Activated naive CD4-positive, alpha-beta T cell treated with anti-CD3 and anti-CD28 coated beads for 36 hours (primary cell): ENCODE measurements around the gene CD48. TPM values are rescaled to one million over a fixed set of nuclear protein-coding genes. Genes with fewer than 3 reads are reported as not detected.
"Not testable (repeated sequence)": the region's sequence is repeated elsewhere in the genome, so short reads cannot be mapped to it uniquely, and the experiment has no call there.

Experiments used
- CTCF ChIA-PET: fragments of 350-600 bp; sonication (Branson Sonifier 250); formaldehyde crosslinking; loops from one replicate; lab custom pipeline; 2021; ENCODE audit warnings: antibody characterized with exemption; lab: Charles Lee
- DNase-seq: peaks from one replicate; pipeline ENCODE4 v3.0.0-alpha.2; 2020
- H3K27ac Mint-ChIP-seq: one replicate; pipeline ENCODE4 v1.8.0; 2021; ENCODE audit warnings: mild to moderate bottlenecking, mixed read lengths
- H3K27me3 Mint-ChIP-seq: one replicate; pipeline ENCODE4 v1.8.0; 2021; ENCODE audit warnings: low read depth, mixed read lengths
- H3K36me3 Mint-ChIP-seq: one replicate; pipeline ENCODE4 v1.8.0; 2021; ENCODE audit warnings: low read depth, mixed read lengths
- H3K4me1 Mint-ChIP-seq: one replicate; pipeline ENCODE4 v1.8.0; 2021; ENCODE audit warnings: low read depth, mixed read lengths
- H3K4me3 Mint-ChIP-seq: one replicate; pipeline ENCODE4 v1.8.0; 2021; ENCODE audit warnings: mild to moderate bottlenecking, moderate library complexity, mixed read lengths
- H3K9me3 Mint-ChIP-seq: one replicate; pipeline ENCODE4 v1.8.0; 2021; ENCODE audit warnings: mixed read lengths
- intact Hi-C: fragments of 100-400 bp; cut with micrococcal nuclease; formaldehyde crosslinking; loops from one replicate; pipeline ENCODE4 v1.15.1; 2023
- total RNA-seq, 2 experiments: library from RNA; stranded (reverse); gene quantifications; one replicate each; pipeline ENCODE4 v1.2.3, GENCODE V29; 2021

CD48 gene
- total RNA-seq, 2 experiments from 2014 or later, result 338 to 340 TPM

DNA sequence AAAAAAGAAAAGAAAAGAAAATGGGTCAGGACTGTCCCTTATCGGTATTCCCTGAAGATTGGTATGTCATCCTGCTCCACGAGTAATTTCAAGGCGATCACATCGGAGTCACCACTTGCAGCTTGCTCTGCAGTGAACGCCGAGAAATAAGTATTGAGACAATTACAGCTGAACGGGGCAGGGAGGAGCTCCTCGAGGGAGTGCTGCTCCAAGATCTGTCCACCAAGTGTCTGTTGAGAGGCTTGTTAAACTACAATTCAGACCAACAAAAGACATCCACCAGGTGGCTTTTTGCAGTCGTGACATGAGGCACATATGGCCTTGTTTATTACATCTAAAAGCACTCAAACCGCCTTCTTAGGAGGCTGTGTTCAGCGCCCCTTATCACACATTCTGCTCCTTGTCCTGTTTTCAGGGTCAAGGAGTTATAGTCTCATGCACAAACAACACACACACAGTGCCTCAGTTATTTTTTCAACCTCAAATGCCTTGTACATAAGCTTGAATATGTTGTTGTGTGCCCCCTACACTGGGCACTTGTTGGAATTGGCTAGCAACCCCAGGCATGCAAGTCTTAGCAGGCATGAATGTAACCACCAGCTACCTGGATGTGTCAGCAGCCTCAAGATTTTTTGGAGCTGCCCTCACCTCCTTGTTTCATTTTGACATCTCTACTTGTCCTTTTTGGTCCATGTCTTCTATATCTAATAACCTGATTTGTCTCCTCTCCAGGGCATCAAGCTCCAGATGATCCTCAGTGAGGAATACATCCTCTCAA is 13.0 kb upstream of the CD48 start:
- Mint-ChIP-seq H3K9me3 (no peaks in the 10 kb centered on the region), H3K27me3 (no peaks in the 10 kb centered on the region), H3K4me3 (no peak overlapping the region), H3K4me1 (peaks cover 43% of the 10 kb centered on the region), H3K36me3 (no peaks in the 10 kb centered on the region), H3K27ac (no peak overlapping the region)
- intact Hi-C loops, result loop anchor here (5.0 kb wide), 1 partner anchor 373 kb away; the partner anchor contains the start of gene KLHDC9
- CTCF ChIA-PET, result interaction anchor here (0.6 to 8.9 kb wide), 20 partner anchors 11 to 344 kb away, joined by 3 to 174 read pairs (median 10); partner anchors contain the start of genes CD48, ITLN2 and SLAMF7
- peak; percentile 49 for DNase-seq

- Mint-ChIP-seq H3K4me3 (no peak overlapping the region), H3K27me3 (no peaks in the 10 kb centered on the region), H3K9me3 (no peaks in the 10 kb centered on the region), H3K4me1 (peaks cover 51% of the 10 kb centered on the region), H3K27ac (no peak overlapping the region), H3K36me3 (no peaks in the 10 kb centered on the region)
- DNase-seq, result no peak
- intact Hi-C loops, result no loop called here
- CTCF ChIA-PET, result interaction anchor here (0.8 to 8.9 kb wide), 19 partner anchors 10 to 343 kb away, joined by 3 to 84 read pairs (median 4); partner anchors contain the start of genes CD48 and SLAMF7
Measured at GRCh38 chr1:160723332-160723731, 11.7 kb upstream of the CD48 start.

DNA sequence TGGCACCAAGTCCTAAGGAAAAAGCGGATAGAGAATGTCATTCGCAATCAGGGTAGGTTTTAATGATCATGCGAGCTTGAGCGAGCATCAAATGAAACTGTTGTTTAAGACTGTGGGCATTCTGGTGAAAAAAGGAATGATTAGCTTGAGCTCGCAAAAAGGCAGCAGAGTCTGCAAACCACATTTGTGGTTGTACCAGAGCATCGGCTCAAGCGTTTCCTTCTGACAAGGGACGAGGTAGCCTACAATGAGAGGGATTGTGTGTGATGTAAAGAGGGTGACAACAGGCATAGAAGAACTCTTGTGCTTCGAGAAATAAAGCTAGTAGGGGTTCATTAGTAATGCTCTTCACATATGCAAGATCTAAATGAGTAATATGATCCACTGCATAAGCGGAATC is 11.1 kb upstream of the CD48 start:
- Mint-ChIP-seq H3K27ac (no peak overlapping the region), H3K4me3 (peak overlapping the region; percentile 51), H3K27me3 (no peaks in the 10 kb centered on the region), H3K36me3 (no peaks in the 10 kb centered on the region), H3K9me3 (no peaks in the 10 kb centered on the region), H3K4me1 (peaks cover 54% of the 10 kb centered on the region)
- CTCF ChIA-PET, result interaction anchor here (0.8 to 8.9 kb wide), 17 partner anchors 9 to 343 kb away, joined by 3 to 84 read pairs (median 5); partner anchors contain the start of genes CD48 and SLAMF7
- DNase-seq, result peak; percentile 23
- intact Hi-C loops, result loop anchor here (1.0 kb wide), 1 partner anchor 10 kb away; no protein-coding TSS in a partner anchor

- no peak for DNase-seq
- Mint-ChIP-seq H3K4me3 (no peak overlapping the region), H3K27me3 (no peaks in the 10 kb centered on the region), H3K9me3 (no peaks in the 10 kb centered on the region), H3K36me3 (no peaks in the 10 kb centered on the region), H3K4me1 (peaks cover 67% of the 10 kb centered on the region), H3K27ac (no peak overlapping the region)
- CTCF ChIA-PET, result interaction anchor here (0.8 to 8.9 kb wide), 5 partner anchors 8 to 231 kb away, joined by 3 to 84 read pairs (median 16); partner anchors contain the start of gene CD48
- intact Hi-C loops, result no loop called here
Measured at GRCh38 chr1:160721473-160721872, 9.9 kb upstream of the CD48 start.

DNA sequence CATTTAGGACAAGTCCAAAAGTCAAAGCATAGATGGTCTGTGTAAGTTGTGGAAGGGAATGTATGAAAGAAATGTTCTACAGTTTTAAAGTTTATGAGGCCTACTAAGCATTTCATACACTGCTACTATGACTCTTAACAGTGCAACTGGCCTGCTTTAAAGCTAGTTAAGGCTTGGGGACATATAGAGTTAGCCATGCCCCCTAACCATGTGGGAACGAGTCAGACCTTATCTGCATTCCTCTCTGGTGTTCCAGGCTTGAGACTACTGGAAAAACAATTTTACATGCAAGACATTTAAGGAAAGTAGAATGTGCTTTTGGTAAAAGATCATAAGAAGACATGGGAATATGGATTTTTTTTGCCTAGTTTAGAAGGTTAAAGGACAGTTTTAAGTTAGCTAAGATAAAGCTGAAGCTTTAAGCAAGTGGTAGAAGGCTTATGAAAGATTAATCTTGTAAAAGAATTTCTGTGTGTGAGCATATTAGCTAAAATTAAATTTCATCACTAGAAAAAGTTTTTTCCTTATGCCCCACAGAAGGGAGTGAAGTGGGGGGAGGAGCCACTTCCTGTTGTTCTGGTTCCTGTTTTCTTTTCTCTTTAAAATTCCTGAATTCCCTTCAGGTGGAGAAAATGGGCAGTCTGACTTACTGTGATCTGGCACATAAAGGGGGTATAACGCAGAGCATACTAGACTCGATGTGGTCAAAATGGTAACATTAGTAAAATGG is 8.9 kb upstream of the CD48 start:
- H3K4me1 Mint-ChIP-seq, result peaks cover 69% of the 10 kb centered on the region
- no peaks in the 10 kb centered on the region for H3K9me3 Mint-ChIP-seq
- H3K27ac Mint-ChIP-seq, result no peak overlapping the region
- CTCF ChIA-PET, result interaction anchor here (0.9 to 8.9 kb wide), 5 partner anchors 7 to 232 kb away, joined by 3 to 84 read pairs (median 6); partner anchors contain the start of gene CD48
- no peak for DNase-seq
- H3K27me3 Mint-ChIP-seq, result no peaks in the 10 kb centered on the region
- no peaks in the 10 kb centered on the region for H3K36me3 Mint-ChIP-seq
- no peak overlapping the region for H3K4me3 Mint-ChIP-seq
- intact Hi-C loops, result no loop called here

GRCh38 chr1:160718210-160718609 is 6.6 kb upstream of the CD48 start:
- no peaks in the 10 kb centered on the region for H3K9me3 Mint-ChIP-seq
- intact Hi-C loops, result no loop called here
- H3K27ac Mint-ChIP-seq, result no peak overlapping the region
- H3K4me1 Mint-ChIP-seq, result peaks cover 63% of the 10 kb centered on the region
- no peak overlapping the region for H3K4me3 Mint-ChIP-seq
- H3K36me3 Mint-ChIP-seq, result no peaks in the 10 kb centered on the region
- H3K27me3 Mint-ChIP-seq, result no peaks in the 10 kb centered on the region
- CTCF ChIA-PET, result interaction anchor here (0.6 to 2.9 kb wide), 3 partner anchors 36 to 50 kb away, joined by 3 to 7 read pairs (median 3); no protein-coding TSS in a partner anchor
- DNase-seq, result no peak

DNA sequence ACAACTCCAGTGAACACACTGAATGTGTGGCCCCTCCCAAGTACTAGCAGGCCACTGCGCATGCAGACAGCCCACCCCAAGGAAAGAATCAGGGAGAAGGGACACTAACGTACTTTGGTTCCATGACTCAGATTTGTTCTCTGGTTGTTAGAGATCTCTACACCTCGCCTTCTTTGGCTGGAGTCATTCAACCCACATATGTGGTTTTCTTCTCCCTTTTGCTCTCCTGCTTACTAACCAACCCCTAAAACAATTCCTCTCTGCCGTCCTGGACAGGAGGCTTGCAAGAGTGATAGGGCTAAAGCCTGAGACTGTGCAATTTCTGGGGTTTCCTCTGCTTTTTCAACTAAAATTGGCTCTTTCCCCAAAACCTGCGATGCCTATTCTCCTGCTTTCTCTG is 5.7 kb upstream of the CD48 start:
- H3K27me3 Mint-ChIP-seq, result no peaks in the 10 kb centered on the region
- CTCF ChIA-PET, result interaction anchor here (2.9 kb wide), 1 partner anchor 42 kb away, joined by 7 read pairs; no protein-coding TSS in a partner anchor
- H3K4me1 Mint-ChIP-seq, result peaks cover 61% of the 10 kb centered on the region
- H3K27ac Mint-ChIP-seq, result no peak overlapping the region
- no peaks in the 10 kb centered on the region for H3K9me3 Mint-ChIP-seq
- DNase-seq, result no peak
- H3K36me3 Mint-ChIP-seq, result no peaks in the 10 kb centered on the region
- no peak overlapping the region for H3K4me3 Mint-ChIP-seq
- intact Hi-C loops, result no loop called here

DNA sequence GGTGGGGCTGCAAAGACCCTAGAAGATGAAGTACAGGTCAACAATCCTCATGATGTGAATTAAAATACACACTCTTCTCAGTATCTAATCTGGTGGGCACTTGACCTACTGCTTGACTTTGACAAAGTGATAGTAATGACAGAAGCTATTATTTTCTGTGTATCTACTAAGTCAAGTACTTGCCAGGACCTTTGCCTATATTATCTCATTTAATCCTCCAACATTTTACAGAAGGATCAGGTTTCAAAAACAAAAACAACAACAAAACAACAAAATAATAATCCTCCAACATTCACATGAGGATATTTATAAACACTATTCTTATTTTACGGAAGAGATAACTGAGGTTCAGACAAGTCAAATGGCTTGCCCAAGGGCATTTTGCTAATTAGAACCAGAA is 4.4 kb upstream of the CD48 start:
- Mint-ChIP-seq H3K27ac (no peak overlapping the region), H3K36me3 (no peaks in the 10 kb centered on the region), H3K4me1 (peaks cover 61% of the 10 kb centered on the region), H3K27me3 (no peaks in the 10 kb centered on the region), H3K4me3 (no peak overlapping the region), H3K9me3 (no peaks in the 10 kb centered on the region)
- intact Hi-C loops, result no loop called here
- CTCF ChIA-PET, result interaction anchor here (0.7 to 6.3 kb wide), 7 partner anchors 8 to 282 kb away, joined by 3 to 67 read pairs (median 7); no protein-coding TSS in a partner anchor
- DNase-seq, result no peak

- CTCF ChIA-PET, result interaction anchor here (0.8 to 6.3 kb wide), 6 partner anchors 9 to 239 kb away, joined by 3 to 67 read pairs (median 4); no protein-coding TSS in a partner anchor
- H3K27ac Mint-ChIP-seq, H3K4me3 Mint-ChIP-seq, H3K9me3 Mint-ChIP-seq, H3K36me3 Mint-ChIP-seq, DNase-seq, H3K27me3 Mint-ChIP-seq: not testable (repeated sequence)
- H3K4me1 Mint-ChIP-seq, result peaks cover 46% of the 10 kb centered on the region
- intact Hi-C loops, result loop anchor here (5.0 kb wide), 2 partner anchors 42 to 1702 kb away; no protein-coding TSS in a partner anchor
Measured at GRCh38 chr1:160714034-160714648, 2.5 kb upstream of the CD48 start.

DNA sequence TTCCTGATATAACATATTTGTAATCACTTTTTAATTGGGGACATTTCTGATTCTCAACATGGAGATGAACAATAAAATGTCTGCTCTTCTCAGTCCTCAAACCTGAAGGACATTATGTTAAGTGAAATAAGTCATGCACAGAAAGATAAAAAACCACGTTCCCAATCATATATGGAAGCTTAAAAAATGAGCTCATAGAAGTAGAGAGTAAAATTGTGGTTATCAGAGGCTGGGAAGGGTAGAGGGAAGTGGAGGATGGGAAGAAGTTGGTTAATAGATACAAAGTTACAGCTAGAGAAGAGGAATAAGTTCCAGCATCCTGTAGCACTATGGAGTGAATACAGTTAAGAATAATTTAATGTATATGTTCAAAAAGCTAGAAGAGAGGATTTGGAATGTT is 1.5 kb upstream of the CD48 start:
- Mint-ChIP-seq H3K36me3 (no peaks in the 10 kb centered on the region), H3K4me3 (no peak overlapping the region), H3K9me3 (no peaks in the 10 kb centered on the region), H3K27ac (no peak overlapping the region), H3K4me1 (peaks cover 40% of the 10 kb centered on the region), H3K27me3 (no peaks in the 10 kb centered on the region)
- no peak for DNase-seq
- intact Hi-C loops, result loop anchor here (2.0 to 5.0 kb wide), 3 partner anchors 16 to 1701 kb away; no protein-coding TSS in a partner anchor
- CTCF ChIA-PET, result interaction anchor here (1.0 to 6.3 kb wide), 7 partner anchors 8 to 56 kb away, joined by 3 to 67 read pairs (median 3); no protein-coding TSS in a partner anchor

- H3K36me3 Mint-ChIP-seq, H3K4me3 Mint-ChIP-seq, H3K9me3 Mint-ChIP-seq, H3K27ac Mint-ChIP-seq, H3K27me3 Mint-ChIP-seq: not testable (repeated sequence)
- intact Hi-C loops, result loop anchor here (1.0 to 5.0 kb wide), 11 partner anchors 10 to 1700 kb away; partner anchors contain the start of genes LY9 and SLAMF7
- H3K4me1 Mint-ChIP-seq, result peaks cover 37% of the 10 kb centered on the region
- CTCF ChIA-PET, result interaction anchor here (0.7 to 6.3 kb wide), 10 partner anchors 8 to 67 kb away, joined by 3 to 67 read pairs (median 3); no protein-coding TSS in a partner anchor
- peak; percentile 73 for DNase-seq
Measured at GRCh38 chr1:160712525-160713080, 981 bp upstream of the CD48 start.
